ENCODE data around the gene HK1. TPM values are rescaled to one million over a fixed set of nuclear protein-coding genes. Genes with fewer than 3 reads are reported as not detected.
"Not testable (repeated sequence)": the region's sequence is repeated elsewhere in the genome, so short reads cannot be mapped to it uniquely, and the experiment has no call there.

HK1 gene
- total RNA-seq, 1 experiment from 2014 or later, result 140 TPM

DNA sequence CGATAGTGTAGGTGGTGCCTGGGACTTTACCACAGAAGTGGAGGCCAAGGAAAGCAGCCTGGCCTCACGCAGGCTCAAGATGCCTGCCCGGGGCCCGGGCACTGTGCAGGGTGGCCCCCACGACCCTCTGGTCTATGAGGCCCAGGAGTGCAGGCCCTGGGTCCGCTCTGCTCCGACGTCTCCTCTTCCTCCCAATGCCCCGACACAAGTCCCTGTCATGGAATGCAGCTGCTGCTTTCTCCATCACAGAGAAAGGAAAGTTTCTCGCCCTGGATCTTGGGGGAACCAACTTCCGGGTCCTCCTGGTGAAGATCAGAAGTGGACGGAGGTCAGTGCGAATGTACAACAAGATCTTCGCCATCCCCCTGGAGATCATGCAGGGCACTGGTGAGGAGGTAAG, 28.3 kb upstream of the HK1 start:
- H3K4me3 ChIP-seq, result no peak overlapping the region
- peaks cover 81% of the 10 kb centered on the region for H3K36me3 ChIP-seq (ENCODE audit: low read depth)
- no TSS peak for BruUV-seq (replicated peaks)
- CTCF ChIA-PET, result no interaction called here
- H3K27me3 ChIP-seq (ENCODE audit: insufficient read depth, low read depth), result no peaks in the 10 kb centered on the region
- no peaks in the 10 kb centered on the region for H3K9me3 ChIP-seq (ENCODE audit: insufficient read depth, low read depth)
- POLR2A ChIA-PET (ENCODE audit: unreplicated experiment), result no interaction called here
- no peak overlapping the region for H3K27ac ChIP-seq
- no peak for DNase-seq
- TF ChIP-seq, protein P1, sequence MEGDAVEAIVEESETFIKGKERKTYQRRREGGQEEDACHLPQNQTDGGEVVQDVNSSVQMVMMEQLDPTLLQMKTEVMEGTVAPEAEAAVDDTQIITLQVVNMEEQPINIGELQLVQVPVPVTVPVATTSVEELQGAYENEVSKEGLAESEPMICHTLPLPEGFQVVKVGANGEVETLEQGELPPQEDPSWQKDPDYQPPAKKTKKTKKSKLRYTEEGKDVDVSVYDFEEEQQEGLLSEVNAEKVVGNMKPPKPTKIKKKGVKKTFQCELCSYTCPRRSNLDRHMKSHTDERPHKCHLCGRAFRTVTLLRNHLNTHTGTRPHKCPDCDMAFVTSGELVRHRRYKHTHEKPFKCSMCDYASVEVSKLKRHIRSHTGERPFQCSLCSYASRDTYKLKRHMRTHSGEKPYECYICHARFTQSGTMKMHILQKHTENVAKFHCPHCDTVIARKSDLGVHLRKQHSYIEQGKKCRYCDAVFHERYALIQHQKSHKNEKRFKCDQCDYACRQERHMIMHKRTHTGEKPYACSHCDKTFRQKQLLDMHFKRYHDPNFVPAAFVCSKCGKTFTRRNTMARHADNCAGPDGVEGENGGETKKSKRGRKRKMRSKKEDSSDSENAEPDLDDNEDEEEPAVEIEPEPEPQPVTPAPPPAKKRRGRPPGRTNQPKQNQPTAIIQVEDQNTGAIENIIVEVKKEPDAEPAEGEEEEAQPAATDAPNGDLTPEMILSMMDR (conservative IDR thresholded peaks at IDR 0.05), result no peak
- no peak for TF ChIP-seq EZH2 (IDR thresholded peaks at IDR 0.05; ENCODE audit: low read depth)
- H4K20me1 ChIP-seq (ENCODE audit: insufficient read depth), result peaks cover 19% of the 10 kb centered on the region
- H3K4me2 ChIP-seq, result no peak overlapping the region
- peaks cover 43% of the 10 kb centered on the region for H3F3A ChIP-seq (ENCODE audit: insufficient read depth, low read depth)
- H3K9me2 ChIP-seq (ENCODE audit: insufficient read depth), result no peaks in the 10 kb centered on the region
- intact Hi-C loops (cut with micrococcal nuclease; ENCODE audit: unreplicated experiment), result no loop called here
- no peak overlapping the region for H2AFZ ChIP-seq
- 0 out of 2 replicates have a peak, but pooled peaks cover 2% of the 10 kb centered on the region for H3K79me2 ChIP-seq (ENCODE audit: low read depth)
- H3K4me1 ChIP-seq (replicated peaks; ENCODE audit: insufficient read depth), result no peaks in the 10 kb centered on the region

DNA sequence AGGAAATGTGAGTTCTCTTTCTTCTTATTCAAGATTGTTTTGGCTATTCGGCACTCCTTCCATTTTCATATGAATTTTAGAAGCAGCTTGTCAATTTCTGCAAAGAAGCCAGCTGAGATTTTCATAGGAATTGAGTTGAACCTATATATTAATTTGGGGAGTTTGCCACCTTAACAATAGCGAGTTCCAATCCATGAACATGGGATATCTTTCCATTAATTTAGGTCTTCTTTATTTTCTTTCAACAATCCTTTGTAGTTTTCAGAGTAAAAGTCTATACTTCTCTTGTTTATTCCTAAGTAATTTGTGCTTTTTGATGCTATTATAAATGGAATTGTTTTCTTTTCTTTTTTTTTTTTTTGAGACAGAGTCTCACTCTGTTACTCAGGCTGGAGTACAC, 26.9 kb upstream of the HK1 start:
- POLR2A ChIA-PET (ENCODE audit: unreplicated experiment); H3K9me2 ChIP-seq (ENCODE audit: insufficient read depth); DNase-seq; H3K4me2 ChIP-seq; H3K27ac ChIP-seq; BruUV-seq (replicated peaks); H3K27me3 ChIP-seq (ENCODE audit: insufficient read depth, low read depth); H3K9me3 ChIP-seq (ENCODE audit: insufficient read depth, low read depth); H3K4me1 ChIP-seq (replicated peaks; ENCODE audit: insufficient read depth); H3K4me3 ChIP-seq; intact Hi-C loops (cut with micrococcal nuclease; ENCODE audit: unreplicated experiment); H3K79me2 ChIP-seq (ENCODE audit: low read depth); H2AFZ ChIP-seq: not testable (repeated sequence)
- Histone ChIP-seq H3F3A (ENCODE audit: insufficient read depth, low read depth) (peaks cover 41% of the 10 kb centered on the region), H3K36me3 (ENCODE audit: low read depth) (peaks cover 82% of the 10 kb centered on the region), H4K20me1 (ENCODE audit: insufficient read depth) (peaks cover 29% of the 10 kb centered on the region)
- CTCF ChIA-PET, result interaction anchor here (0.7 kb wide), 1 partner anchor 83 kb away, joined by 5 read pairs; no protein-coding TSS in a partner anchor

DNA sequence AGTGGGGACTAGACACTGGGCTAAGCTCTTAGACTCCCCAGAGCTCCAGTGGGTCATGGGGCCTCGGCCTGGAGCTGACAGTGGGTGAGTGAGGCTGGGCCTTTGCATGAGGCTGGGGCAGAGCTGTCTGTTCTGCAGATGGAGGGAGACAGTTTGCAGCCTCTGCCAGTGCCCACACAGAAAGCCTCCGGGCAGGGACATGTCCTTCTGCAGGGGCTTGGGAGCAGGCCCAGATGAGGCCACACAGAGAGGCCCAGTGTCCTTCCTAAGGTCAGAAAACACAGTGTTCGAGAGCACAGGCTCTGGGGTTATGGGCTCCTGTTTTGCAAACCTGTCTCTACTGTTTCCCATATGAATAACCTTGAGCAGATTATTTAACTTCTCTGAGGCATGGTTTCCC, 25.1 kb upstream of the HK1 start:
- CTCF ChIA-PET, result interaction anchor here (0.6 to 1.7 kb wide), 2 partner anchors 56 to 139 kb away, joined by 4 to 5 read pairs; no protein-coding TSS in a partner anchor

More for the DNA sequence above, 25.1 kb upstream of the HK1 start:
- no peaks in the 10 kb centered on the region for H3K27me3 ChIP-seq (ENCODE audit: insufficient read depth, low read depth)
- H2AFZ ChIP-seq, result no peak overlapping the region
- no peaks in the 10 kb centered on the region for H3K9me2 ChIP-seq (ENCODE audit: insufficient read depth)
- no peak for DNase-seq
- no peaks in the 10 kb centered on the region for H3K4me1 ChIP-seq (replicated peaks; ENCODE audit: insufficient read depth)
- H3F3A ChIP-seq (ENCODE audit: insufficient read depth, low read depth), result peaks cover 43% of the 10 kb centered on the region
- no peaks in the 10 kb centered on the region for H3K9me3 ChIP-seq (ENCODE audit: insufficient read depth, low read depth)
- intact Hi-C loops (cut with micrococcal nuclease; ENCODE audit: unreplicated experiment), result no loop called here
- TF ChIP-seq EZH2 (IDR thresholded peaks at IDR 0.05; ENCODE audit: low read depth), result no peak
- TF ChIP-seq, protein P1 (conservative IDR thresholded peaks at IDR 0.05), result no peak
- H3K27ac ChIP-seq, result no peak overlapping the region
- BruUV-seq (replicated peaks), result no TSS peak
- POLR2A ChIA-PET (ENCODE audit: unreplicated experiment), result no interaction called here
- no peak overlapping the region for H3K4me2 ChIP-seq
- peaks cover 81% of the 10 kb centered on the region for H3K36me3 ChIP-seq (ENCODE audit: low read depth)
- no peak overlapping the region for H3K4me3 ChIP-seq
- H3K79me2 ChIP-seq (ENCODE audit: low read depth), result no peaks in the 10 kb centered on the region
- H4K20me1 ChIP-seq (ENCODE audit: insufficient read depth), result peaks cover 20% of the 10 kb centered on the region; the same call in 1 of the 2 replicates
